Gastroesophageal sphincter (tissue), 4 donors: Measurements from ENCODE around the gene SLC29A3. TPM values are rescaled to one million over a fixed set of nuclear protein-coding genes. Genes with fewer than 3 reads are reported as not detected.

Experiments
- ATAC-seq: fragments of 150-250 bp; one replicate; pipeline ENCODE4 v1.9.1; 2016; ENCODE audit warnings: mild to moderate bottlenecking, moderate library complexity
- H3K27ac ChIP-seq, 4 donors: fragments of 200-600 bp; sonication (generic) in 3 of 4; 1 replicate in 3 of 4; 2 replicates in 1 of 4; pipeline ENCODE4 v1.5.1; 2016 to 2019
- H3K27me3 ChIP-seq: fragments of 200-600 bp; sonication (generic); one replicate; pipeline ENCODE4 v1.5.1; 2019
- H3K36me3 ChIP-seq, 2 donors: fragments of 200-600 bp; sonication (generic); one replicate each; pipeline ENCODE4 v1.5.1; 2019; ENCODE audit warnings: control low read depth in 1 of 2
- H3K4me1 ChIP-seq, 3 donors: fragments of 200-600 bp; sonication (generic); 1 replicate in 2 of 3; 2 replicates in 1 of 3; pipeline ENCODE4 v1.5.1; 2016 to 2019; ENCODE audit warnings: control low read depth in 2 of 3
- H3K4me3 ChIP-seq, 2 donors: fragments of 200-600 bp; sonication (generic); one replicate each; pipeline ENCODE4 v1.5.1; 2019; ENCODE audit warnings: mild to moderate bottlenecking in 1 of 2, moderate library complexity in 1 of 2
- H3K9me3 ChIP-seq, 3 donors: fragments of 200-600 bp; sonication (generic); one replicate each; pipeline ENCODE4 v1.5.1; 2017 to 2019; ENCODE audit warnings: control low read depth in 2 of 3
- CTCF ChIP-seq, 4 experiments: fragments of 200-600 bp in 2 of 4; fragments of 450-650 bp in 2 of 4; sonication (generic) in 1 of 4; IDR thresholded peaks; one replicate each; pipeline ENCODE4 v1.5.1; 2017 to 2019; ENCODE audit warnings: antibody characterized with exemption in 4 of 4, mild to moderate bottlenecking in 2 of 4, moderate library complexity in 2 of 4
- EP300 ChIP-seq: sonication (generic); formaldehyde crosslinking; IDR thresholded peaks from one replicate; pipeline ENCODE4 v1.6.1; 2017; ENCODE audit warnings: antibody characterized with exemption, mild to moderate bottlenecking
- POLR2A ChIP-seq, 2 donors: fragments of 450-650 bp; IDR thresholded peaks; one replicate each; pipeline ENCODE4 v1.6.1; 2017; ENCODE audit warnings: antibody characterized with exemption in 2 of 2, mild to moderate bottlenecking in 2 of 2, moderate library complexity in 1 of 2
- POLR2AphosphoS5 ChIP-seq: sonication (generic); formaldehyde crosslinking; IDR thresholded peaks from one replicate; pipeline ENCODE4 v1.6.1; 2017; ENCODE audit warnings: antibody characterized with exemption
- whole genome bisulfite sequencing, 2 donors: methylation state at CpG; one replicate each; pipeline ENCODE4 v1.1.5; 2018; ENCODE audit warnings: low coverage in 1 of 2; 5-methylcytosine and 5-hydroxymethylcytosine counted together
- total RNA-seq, 4 donors: library from RNA; depleted of rRNA; stranded (reverse); fragments of >200 nt; gene quantifications; one replicate each; pipeline ENCODE4 v1.1.0, GENCODE V29; 2016

Gene SLC29A3
- total RNA-seq, 4 donors from 2014 or later, result 3.3 to 9.8 (median 4.9) TPM

DNA sequence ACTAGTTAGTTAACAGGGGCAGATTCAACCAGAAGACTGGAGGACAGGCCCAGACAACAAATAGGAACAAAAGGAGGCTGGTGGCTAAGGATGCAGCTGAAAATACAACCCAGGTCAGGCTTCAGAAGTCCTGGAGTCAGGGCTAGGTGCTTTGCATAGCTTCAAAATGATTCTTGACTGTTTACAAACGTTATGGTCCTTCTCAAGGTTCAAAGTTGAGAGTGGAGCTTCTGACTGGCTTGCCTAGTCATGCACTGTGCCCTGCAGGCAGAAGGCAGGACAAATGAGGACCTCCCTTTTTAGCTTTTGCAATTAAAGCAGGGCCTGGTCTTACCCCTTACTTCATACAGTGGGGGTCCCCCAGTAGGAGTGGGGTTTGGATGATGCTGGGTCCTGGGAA is 73.2 kb downstream of the SLC29A3 start:
- Histone ChIP-seq H3K27me3 (peaks cover 17% of the 10 kb centered on the region), H3K36me3 (no peaks in the 10 kb centered on the region), H3K27ac (no peak overlapping the region), H3K9me3 (no peaks in the 10 kb centered on the region), H3K4me3 (no peak overlapping the region), H3K4me1 (peaks cover 0 to 13% (median under 1%) of the 10 kb centered on the region in 3 donors)
- TF ChIP-seq EP300 (no peak), POLR2AphosphoS5 (no peak), CTCF (IDR thresholded peaks at IDR 0.05) (no peak), POLR2A (IDR thresholded peaks at IDR 0.05) (no peak)
- ATAC-seq, result no peak
- 0 to 50% methylated on average over 1 of the region's 1 CpG for WGBS, 2 donors

GRCh38 chr10:71392791-71393781 is 74.0 kb downstream of the SLC29A3 start:
- no peak overlapping the region for H3K4me3 ChIP-seq
- H3K27ac ChIP-seq, result no peak overlapping the region
- peaks cover 22% of the 10 kb centered on the region for H3K27me3 ChIP-seq
- TF ChIP-seq POLR2A (IDR thresholded peaks at IDR 0.05) (no peak), EP300 (no peak), POLR2AphosphoS5 (no peak), CTCF (IDR thresholded peaks at IDR 0.05) (no peak)
- peaks cover 0 to 21% (median 9%) of the 10 kb centered on the region in 3 donors for H3K4me1 ChIP-seq
- 77 to 83% methylated on average over 4 to 8 of the region's 16 CpGs for whole genome bisulfite sequencing, 2 donors
- no peak for ATAC-seq
- H3K9me3 ChIP-seq, result no peaks in the 10 kb centered on the region
- H3K36me3 ChIP-seq, result no peaks in the 10 kb centered on the region

- H3K36me3 ChIP-seq, result no peaks in the 10 kb centered on the region
- H3K27ac ChIP-seq, result no peak overlapping the region
- no peak overlapping the region for H3K4me3 ChIP-seq
- TF ChIP-seq POLR2AphosphoS5 (no peak), POLR2A (IDR thresholded peaks at IDR 0.05) (no peak), EP300 (no peak), CTCF (IDR thresholded peaks at IDR 0.05) (no peak)
- H3K9me3 ChIP-seq, result no peaks in the 10 kb centered on the region
- ATAC-seq, result no peak
- peaks cover 0 to 30% (median 16%) of the 10 kb centered on the region in 3 donors for H3K4me1 ChIP-seq
- peaks cover 30% of the 10 kb centered on the region for H3K27me3 ChIP-seq
- 95 to 100% methylated on average over 3 to 6 of the region's 8 CpGs for WGBS, 2 donors
Observed at GRCh38 chr10:71393841-71394475, 74.9 kb downstream of the SLC29A3 start.

DNA sequence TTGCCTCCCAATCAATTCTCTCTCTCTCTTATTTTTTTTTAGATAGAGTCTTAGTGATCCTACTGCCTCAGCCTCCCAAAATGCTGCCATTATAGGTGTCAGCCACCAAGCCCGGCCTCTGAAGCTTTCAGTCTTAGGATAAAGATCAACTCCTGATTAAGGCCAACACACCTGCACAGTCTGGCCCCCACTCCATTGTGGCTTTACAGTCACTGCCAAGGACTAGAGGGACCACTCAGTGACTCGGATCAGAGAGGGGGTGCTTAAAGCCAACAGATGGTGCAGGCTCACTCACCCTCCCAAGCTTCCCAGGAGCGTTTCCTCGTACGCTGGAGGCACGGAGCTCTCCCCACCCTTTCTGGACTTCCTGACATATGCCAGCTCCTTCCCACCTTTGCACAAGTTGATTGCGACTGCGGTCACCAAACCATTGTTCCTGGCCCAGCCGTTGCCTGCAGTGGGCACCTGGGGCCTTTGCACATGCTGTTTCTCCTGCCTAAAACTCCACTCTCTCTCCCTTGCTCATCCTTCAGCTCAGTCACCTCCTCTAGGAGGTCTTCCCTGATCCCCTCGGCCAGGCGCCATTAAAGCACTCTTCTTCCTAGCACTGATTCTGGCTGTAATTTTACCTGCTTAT is 76.0 kb downstream of the SLC29A3 start:
- Histone ChIP-seq H3K4me3 (no peak overlapping the region), H3K4me1 (peaks cover 0 to 30% (median 16%) of the 10 kb centered on the region in 3 donors), H3K9me3 (no peaks in the 10 kb centered on the region), H3K36me3 (no peaks in the 10 kb centered on the region), H3K27ac (no peak overlapping the region), H3K27me3 (peaks cover 40% of the 10 kb centered on the region)
- no peak for TF ChIP-seq POLR2A (IDR thresholded peaks at IDR 0.05)
- TF ChIP-seq POLR2AphosphoS5, result no peak
- TF ChIP-seq EP300, result no peak
- TF ChIP-seq CTCF (IDR thresholded peaks at IDR 0.05), result no peak
- ATAC-seq, result no peak
- WGBS, 2 donors, result 91% methylated on average over 11 of the region's 11 CpGs; no CpG with 5 or more reads in 1 of the 2 donors
